Neural cell (in vitro differentiated cells): Measurements from ENCODE around the gene ATAD2B. TPM values are rescaled to one million over a fixed set of nuclear protein-coding genes. Genes with fewer than 3 reads are reported as not detected.

ENCODE experiments used
- H2AFZ ChIP-seq: fragments of 200-600, 300-800 bp; sonication (generic), shearing (Covaris generic); 2 replicates; pipeline ENCODE4 v1.6.0; 2014; ENCODE audit warnings: low read depth, mild to moderate bottlenecking, antibody characterized with exemption, low read length, moderate library complexity
- H3F3A ChIP-seq: fragments of 200-600 bp; shearing (Covaris generic); 2 replicates; pipeline ENCODE4 v1.6.1; 2016; ENCODE audit warnings: mild to moderate bottlenecking, moderate library complexity, mixed read lengths, antibody characterized with exemption, low read length; ENCODE audit not compliant: insufficient read depth, poor library complexity, severe bottlenecking
- H3K27ac ChIP-seq: fragments of 200-600, 300-800 bp; sonication (generic), shearing (Covaris generic); 2 replicates; pipeline ENCODE4 v1.5.1; 2014; ENCODE audit warnings: mild to moderate bottlenecking, low read length, moderate library complexity
- H3K27me3 ChIP-seq: fragments of 300-800, 200-600 bp; sonication (generic), shearing (Covaris generic); 2 replicates; pipeline ENCODE4 v1.6.0; 2014; ENCODE audit warnings: mild to moderate bottlenecking, low read depth, low read length, moderate library complexity; ENCODE audit not compliant: insufficient read depth
- H3K36me3 ChIP-seq: fragments of 300-800, 200-600 bp; sonication (generic), shearing (Covaris generic); 2 replicates; pipeline ENCODE4 v1.5.1; 2014; ENCODE audit warnings: mild to moderate bottlenecking, antibody characterized with exemption, low read length, moderate library complexity; ENCODE audit not compliant: insufficient read depth
- H3K4me2 ChIP-seq: fragments of 300-800, 200-600 bp; sonication (generic), shearing (Covaris generic); 2 replicates; pipeline ENCODE4 v1.6.0; 2014; ENCODE audit warnings: mild to moderate bottlenecking, low read length
- H3K4me3 ChIP-seq: fragments of 300-800, 200-600 bp; sonication (generic), shearing (Covaris generic); 2 replicates; pipeline ENCODE4 v1.5.1; 2014; ENCODE audit warnings: mild to moderate bottlenecking, low read length, moderate library complexity
- H3K79me2 ChIP-seq: fragments of 200-600 bp; shearing (Covaris generic); replicated peaks from 2 replicates; pipeline ENCODE4 v1.6.0; 2014; ENCODE audit warnings: mild to moderate bottlenecking, low read length, moderate library complexity; ENCODE audit not compliant: insufficient read depth
- H3K9ac ChIP-seq: fragments of 300-800, 200-600 bp; sonication (generic), shearing (Covaris generic); 2 replicates; pipeline ENCODE4 v1.6.1; 2016; ENCODE audit warnings: mild to moderate bottlenecking, low read length, mixed read lengths
- H3K9me2 ChIP-seq: fragments of 200-600 bp; shearing (Covaris generic); 2 replicates; pipeline ENCODE4 v1.6.1; 2016; ENCODE audit warnings: mild to moderate bottlenecking, low read length, mixed read lengths; ENCODE audit not compliant: insufficient read depth
- H3K9me3 ChIP-seq: fragments of 200-600, 300-800 bp; sonication (generic), shearing (Covaris generic); 2 replicates; pipeline ENCODE4 v1.6.1; 2016; ENCODE audit warnings: mild to moderate bottlenecking, mixed run types, low read length, moderate library complexity, mixed read lengths
- H4K20me1 ChIP-seq: fragments of 200-600 bp; shearing (Covaris generic); 2 replicates; pipeline ENCODE4 v1.6.1; 2016; ENCODE audit warnings: mild to moderate bottlenecking, mixed run types; ENCODE audit not compliant: insufficient read depth
- CTCF ChIP-seq: fragments of 450-650 bp; IDR thresholded peaks from 2 replicates; pipeline ENCODE4 v1.5.1; 2014; ENCODE audit warnings: antibody characterized with exemption, mild to moderate bottlenecking, moderate library complexity; ENCODE audit not compliant: poor library complexity, severe bottlenecking
- EP300 ChIP-seq: fragments of 450-650 bp; conservative IDR thresholded peaks from 2 replicates; pipeline ENCODE4 v1.6.1; 2014; ENCODE audit warnings: antibody characterized with exemption, mild to moderate bottlenecking, moderate library complexity; ENCODE audit not compliant: poor library complexity, severe bottlenecking
- EZH2 ChIP-seq: fragments of 200-600, 300-800 bp; shearing (Covaris generic), sonication (generic); IDR thresholded peaks from 2 replicates; pipeline ENCODE4 v1.6.1; 2014; ENCODE audit warnings: antibody characterized with exemption, low read length, borderline replicate concordance, mild to moderate bottlenecking; ENCODE audit not compliant: insufficient read depth, poor library complexity, severe bottlenecking
- MXI1 ChIP-seq: fragments of 450-650 bp; conservative IDR thresholded peaks from 2 replicates; pipeline ENCODE4 v1.6.1; 2014; ENCODE audit warnings: antibody characterized with exemption, mild to moderate bottlenecking; ENCODE audit not compliant: poor library complexity, severe bottlenecking
- POLR2AphosphoS5 ChIP-seq: IDR thresholded peaks from 2 replicates; pipeline ENCODE4 v1.6.1; 2012
- RAD21 ChIP-seq: fragments of 450-650 bp; conservative IDR thresholded peaks from 2 replicates; pipeline ENCODE4 v1.6.1; 2014; ENCODE audit warnings: antibody characterized with exemption, mild to moderate bottlenecking, moderate library complexity
- REST ChIP-seq: IDR thresholded peaks from 2 replicates; pipeline ENCODE4 v1.6.1; 2012; ENCODE audit warnings: borderline replicate concordance
- SMC3 ChIP-seq: fragments of 450-650 bp; conservative IDR thresholded peaks from 2 replicates; pipeline ENCODE4 v1.6.1; 2014; ENCODE audit warnings: antibody characterized with exemption, mild to moderate bottlenecking, moderate library complexity; ENCODE audit not compliant: poor library complexity
- TAF1 ChIP-seq: IDR thresholded peaks from 2 replicates; pipeline ENCODE4 v1.6.1; 2012; ENCODE audit warnings: low read depth
- polyA plus RNA-seq: library from polyadenylated mRNA; depleted of rRNA; stranded (reverse); fragments of >200 nt; gene quantifications from 2 replicates; pipeline ENCODE4 v1.2.3, GENCODE V29; 2014

Gene ATAD2B
- polyA plus RNA-seq, 1 donor from 2014 or later = 37.6 TPM

GRCh38 chr2:23757686-23758433 is 169.1 kb downstream of the ATAD2B start:
- Histone ChIP-seq H3K9ac (no peak overlapping the region), H3K4me2 (no peak overlapping the region), H3K27me3 (no peaks in the 10 kb centered on the region), H2AFZ (no peak overlapping the region), H3K4me3 (no peak overlapping the region), H4K20me1 (no peaks in the 10 kb centered on the region), H3F3A (no peaks in the 10 kb centered on the region), H3K9me3 (no peaks in the 10 kb centered on the region), H3K79me2 (no peaks in the 10 kb centered on the region), H3K36me3 (no peaks in the 10 kb centered on the region), H3K27ac (no peak overlapping the region), H3K9me2 (no peaks in the 10 kb centered on the region)
- no peak for TF ChIP-seq EZH2
- no peak for TF ChIP-seq MXI1
- no peak for TF ChIP-seq POLR2AphosphoS5
- TF ChIP-seq TAF1 = no peak
- TF ChIP-seq RAD21 = no peak
- TF ChIP-seq REST = no peak
- no peak for TF ChIP-seq SMC3
- TF ChIP-seq CTCF = no peak
- TF ChIP-seq EP300 = no peak

GRCh38 chr2:23756593-23757292 is 170.2 kb downstream of the ATAD2B start:
- H3F3A ChIP-seq = no peaks in the 10 kb centered on the region
- H3K27me3 ChIP-seq = no peaks in the 10 kb centered on the region
- H3K4me3 ChIP-seq = no peak overlapping the region
- no peaks in the 10 kb centered on the region for H3K79me2 ChIP-seq
- no peaks in the 10 kb centered on the region for H3K9me3 ChIP-seq
- H3K36me3 ChIP-seq = no peaks in the 10 kb centered on the region
- no peak overlapping the region for H2AFZ ChIP-seq
- H3K4me2 ChIP-seq = no peak overlapping the region
- TF ChIP-seq POLR2AphosphoS5 (no peak), EZH2 (no peak), CTCF (no peak), RAD21 (no peak), TAF1 (no peak), SMC3 (no peak), REST (no peak), MXI1 (no peak), EP300 (no peak)
- H3K27ac ChIP-seq = no peak overlapping the region
- H3K9me2 ChIP-seq = no peaks in the 10 kb centered on the region
- no peak overlapping the region for H3K9ac ChIP-seq
- H4K20me1 ChIP-seq = no peaks in the 10 kb centered on the region
